Stimulated activated naive CD8-positive, alpha-beta T cell treated with anti-CD3 and anti-CD28 coated beads, Interleukin-15, Interleukin-2, amounts not matched to agents 100 ng/mL and 50 ng/mL, for 24 hours (primary cell): ENCODE measurements around the gene AFDN.
"Not testable (repeated sequence)": the region's sequence is repeated elsewhere in the genome, so short reads cannot be mapped to it uniquely, and the experiment has no call there.

Source experiments
- H3K27ac Mint-ChIP-seq: one replicate; pipeline ENCODE4 v1.8.0; 2021; ENCODE audit warnings: mild to moderate bottlenecking, mixed read lengths
- H3K27me3 Mint-ChIP-seq: one replicate; pipeline ENCODE4 v1.8.0; 2021; ENCODE audit warnings: mixed read lengths
- H3K36me3 Mint-ChIP-seq: one replicate; pipeline ENCODE4 v1.8.0; 2021; ENCODE audit warnings: low read depth, mixed read lengths
- H3K4me1 Mint-ChIP-seq: one replicate; pipeline ENCODE4 v1.8.0; 2021; ENCODE audit warnings: low read depth, mixed read lengths
- H3K4me3 Mint-ChIP-seq: one replicate; pipeline ENCODE4 v1.8.0; 2021; ENCODE audit warnings: mild to moderate bottlenecking, mixed read lengths
- H3K9me3 Mint-ChIP-seq: one replicate; pipeline ENCODE4 v1.8.0; 2021; ENCODE audit warnings: mixed read lengths

Gene AFDN

DNA sequence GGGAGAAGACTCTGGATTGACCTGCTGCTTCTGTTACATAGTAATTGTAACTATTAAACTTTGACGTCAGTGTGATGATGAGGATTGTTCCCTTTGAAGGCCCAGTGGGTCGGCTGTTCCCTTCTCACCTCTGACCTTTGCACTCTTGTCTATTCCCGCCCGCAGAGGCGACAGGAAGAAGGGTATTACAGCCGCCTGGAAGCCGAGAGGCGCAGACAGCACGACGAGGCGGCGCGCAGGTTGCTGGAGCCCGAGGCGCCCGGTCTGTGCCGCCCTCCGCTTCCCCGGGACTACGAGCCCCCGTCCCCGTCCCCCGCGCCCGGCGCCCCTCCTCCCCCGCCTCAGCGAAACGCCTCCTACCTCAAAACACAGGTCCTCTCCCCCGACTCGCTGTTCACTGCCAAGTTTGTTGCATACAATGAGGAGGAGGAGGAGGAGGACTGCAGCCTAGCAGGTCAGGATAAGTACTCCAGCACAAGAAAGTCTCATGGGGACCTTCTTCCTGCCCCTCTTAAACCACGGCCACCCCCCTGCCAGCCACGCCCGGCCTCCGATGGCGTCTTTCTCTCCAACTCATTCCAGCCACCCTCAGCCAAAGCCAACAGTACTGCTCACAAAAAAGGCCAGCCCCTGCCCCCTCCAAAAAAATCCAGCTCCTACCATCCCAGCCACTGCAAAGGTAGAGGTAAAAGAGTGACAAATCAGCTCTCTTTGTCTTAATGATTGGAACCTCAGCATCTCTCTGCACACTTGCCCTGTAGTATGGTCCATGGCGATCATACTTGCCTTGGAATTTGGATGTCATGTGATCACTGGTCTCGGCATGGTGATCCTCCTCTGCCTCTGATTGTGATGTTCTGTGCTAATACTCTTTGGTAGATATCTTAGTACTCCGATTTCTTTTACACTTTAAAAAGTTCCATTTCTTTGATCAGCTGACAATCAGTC lies 139.2 kb downstream of the AFDN start:
- Mint-ChIP-seq H3K27me3 (no peaks in the 10 kb centered on the region), H3K4me1 (no peaks in the 10 kb centered on the region), H3K27ac (no peak overlapping the region), H3K4me3 (no peak overlapping the region), H3K9me3 (no peaks in the 10 kb centered on the region), H3K36me3 (no peaks in the 10 kb centered on the region)

DNA sequence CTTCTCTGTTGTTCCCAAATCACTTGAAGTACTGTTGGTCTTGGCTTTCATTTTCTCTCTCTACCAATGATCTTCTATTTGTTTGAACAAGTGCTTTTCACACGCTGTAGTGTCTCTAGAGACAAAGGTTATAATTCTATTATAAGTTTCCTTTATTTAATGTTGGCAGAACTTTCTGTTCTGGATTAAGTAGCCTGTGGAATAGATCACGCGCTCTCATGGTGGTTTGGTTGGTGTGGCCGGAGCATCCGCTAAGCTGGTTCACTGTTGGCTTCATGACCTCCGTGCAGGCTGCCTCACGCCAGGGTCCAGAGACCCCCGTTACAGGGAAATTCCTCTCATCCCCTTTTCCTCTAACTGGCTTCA lies 139.8 kb downstream of the AFDN start:
- no peak overlapping the region for H3K4me3 Mint-ChIP-seq
- H3K27ac Mint-ChIP-seq, result no peak overlapping the region
- no peaks in the 10 kb centered on the region for H3K9me3 Mint-ChIP-seq
- no peaks in the 10 kb centered on the region for H3K27me3 Mint-ChIP-seq
- no peaks in the 10 kb centered on the region for H3K4me1 Mint-ChIP-seq
- no peaks in the 10 kb centered on the region for H3K36me3 Mint-ChIP-seq

DNA sequence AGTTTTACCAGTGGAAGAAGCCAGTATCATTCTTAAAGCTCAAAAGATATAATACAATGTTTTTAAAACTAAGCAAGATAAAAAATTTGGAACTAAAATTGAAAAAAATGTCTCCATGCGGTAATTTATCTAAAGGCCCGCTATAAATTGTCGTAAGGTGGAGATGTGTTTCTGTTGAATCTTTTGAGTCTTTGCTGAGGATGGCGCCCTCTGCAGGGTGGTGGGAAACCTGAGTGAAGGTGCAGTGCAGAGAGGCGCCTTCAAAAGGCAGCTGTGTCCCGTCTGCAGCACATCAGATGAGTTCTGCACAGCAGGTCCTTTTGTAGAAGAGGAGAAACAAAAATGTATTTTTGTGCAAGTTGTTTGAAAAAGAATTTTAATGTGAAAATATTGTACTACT lies 141.4 kb downstream of the AFDN start:
- no peak overlapping the region for H3K27ac Mint-ChIP-seq
- H3K36me3 Mint-ChIP-seq, result no peaks in the 10 kb centered on the region
- no peaks in the 10 kb centered on the region for H3K4me1 Mint-ChIP-seq
- H3K4me3 Mint-ChIP-seq, result no peak overlapping the region
- H3K9me3 Mint-ChIP-seq, result no peaks in the 10 kb centered on the region
- peaks cover 1% of the 10 kb centered on the region for H3K27me3 Mint-ChIP-seq

DNA sequence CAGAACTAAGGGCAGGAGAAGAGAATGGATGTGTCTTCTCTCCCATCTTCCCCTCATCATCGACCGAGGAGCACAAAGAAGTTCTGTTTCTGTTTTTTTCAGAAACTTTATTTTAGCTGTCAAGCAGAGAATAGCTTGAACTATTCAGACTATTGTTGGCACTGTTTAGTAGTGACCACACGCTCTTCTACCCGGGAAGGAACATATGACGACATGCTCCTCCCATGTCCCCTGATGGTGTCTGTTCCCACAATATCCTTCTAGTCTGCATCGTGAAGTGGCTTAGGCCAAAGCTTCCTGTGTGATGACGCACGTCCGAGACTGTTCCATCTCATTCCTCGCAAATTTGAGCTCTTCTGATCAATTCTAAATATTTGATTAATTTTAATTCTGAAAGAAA lies 143.5 kb downstream of the AFDN start:
- H3K27ac Mint-ChIP-seq, result no peak overlapping the region
- H3K9me3 Mint-ChIP-seq, result no peaks in the 10 kb centered on the region
- peaks cover 5% of the 10 kb centered on the region for H3K27me3 Mint-ChIP-seq
- no peaks in the 10 kb centered on the region for H3K4me1 Mint-ChIP-seq
- H3K36me3 Mint-ChIP-seq, result no peaks in the 10 kb centered on the region
- no peak overlapping the region for H3K4me3 Mint-ChIP-seq

DNA sequence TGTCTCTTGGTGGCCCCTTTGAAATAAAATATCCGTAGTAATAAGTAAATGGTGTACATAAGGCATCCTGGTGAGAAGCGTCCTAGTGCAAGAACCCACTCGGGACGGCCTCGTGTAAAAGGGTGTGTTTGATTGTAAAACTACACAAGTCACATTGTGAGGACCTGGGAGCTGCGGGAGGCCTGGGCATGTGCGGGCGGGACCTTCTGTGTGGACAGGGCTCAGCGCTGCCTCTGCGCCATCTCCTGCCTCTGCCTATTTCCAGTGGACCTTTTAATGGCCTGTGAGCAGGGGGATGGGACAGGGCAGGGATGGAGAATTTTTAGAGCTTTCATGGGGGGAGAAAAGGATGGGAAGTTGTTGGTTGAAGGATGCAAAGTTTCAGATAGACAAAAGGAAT lies 145.5 kb downstream of the AFDN start:
- peaks cover 5% of the 10 kb centered on the region for H3K27me3 Mint-ChIP-seq
- H3K4me3 Mint-ChIP-seq, result no peak overlapping the region
- H3K9me3 Mint-ChIP-seq, result no peaks in the 10 kb centered on the region
- H3K36me3 Mint-ChIP-seq, result no peaks in the 10 kb centered on the region
- no peaks in the 10 kb centered on the region for H3K4me1 Mint-ChIP-seq
- H3K27ac Mint-ChIP-seq, result no peak overlapping the region

DNA sequence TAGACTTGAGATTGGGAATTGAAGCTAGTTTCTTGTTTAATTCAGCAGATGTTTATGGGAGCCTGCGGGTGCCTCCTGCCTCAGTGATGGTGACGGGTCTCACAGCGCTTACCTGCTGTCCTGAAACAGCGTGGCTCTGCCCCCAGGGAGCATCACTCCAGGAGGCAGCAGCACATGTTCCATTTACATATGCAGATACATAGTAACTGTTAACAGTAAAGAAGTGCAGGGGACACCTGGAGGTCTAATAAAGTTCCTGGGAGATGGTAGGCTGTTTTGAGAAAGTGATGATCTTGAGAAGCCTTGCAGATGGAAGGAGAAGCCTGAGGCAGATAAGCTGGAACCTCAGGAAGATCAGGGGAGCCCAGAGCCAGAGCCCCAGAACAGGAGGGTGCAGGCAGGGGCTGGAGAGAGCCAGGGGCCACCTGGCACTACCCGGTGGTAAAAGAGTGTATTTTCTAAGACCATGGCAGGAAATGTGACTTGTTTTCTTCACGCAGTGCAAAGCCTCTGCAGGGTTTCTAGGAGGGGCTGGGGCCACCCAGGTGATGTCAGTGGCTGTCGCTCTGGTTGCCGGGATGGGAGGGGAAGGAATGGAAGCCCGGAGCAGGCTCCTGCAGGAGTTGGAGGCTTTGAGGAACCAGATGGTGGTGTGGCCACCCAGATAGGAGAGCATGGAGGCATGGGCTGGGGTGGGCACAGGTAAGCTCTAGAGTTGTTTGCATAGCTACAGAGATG lies 146.6 kb downstream of the AFDN start:
- Mint-ChIP-seq H3K27me3 (peaks cover 5% of the 10 kb centered on the region), H3K4me3 (no peak overlapping the region), H3K9me3 (no peaks in the 10 kb centered on the region), H3K36me3 (no peaks in the 10 kb centered on the region), H3K27ac (no peak overlapping the region), H3K4me1 (no peaks in the 10 kb centered on the region)

DNA sequence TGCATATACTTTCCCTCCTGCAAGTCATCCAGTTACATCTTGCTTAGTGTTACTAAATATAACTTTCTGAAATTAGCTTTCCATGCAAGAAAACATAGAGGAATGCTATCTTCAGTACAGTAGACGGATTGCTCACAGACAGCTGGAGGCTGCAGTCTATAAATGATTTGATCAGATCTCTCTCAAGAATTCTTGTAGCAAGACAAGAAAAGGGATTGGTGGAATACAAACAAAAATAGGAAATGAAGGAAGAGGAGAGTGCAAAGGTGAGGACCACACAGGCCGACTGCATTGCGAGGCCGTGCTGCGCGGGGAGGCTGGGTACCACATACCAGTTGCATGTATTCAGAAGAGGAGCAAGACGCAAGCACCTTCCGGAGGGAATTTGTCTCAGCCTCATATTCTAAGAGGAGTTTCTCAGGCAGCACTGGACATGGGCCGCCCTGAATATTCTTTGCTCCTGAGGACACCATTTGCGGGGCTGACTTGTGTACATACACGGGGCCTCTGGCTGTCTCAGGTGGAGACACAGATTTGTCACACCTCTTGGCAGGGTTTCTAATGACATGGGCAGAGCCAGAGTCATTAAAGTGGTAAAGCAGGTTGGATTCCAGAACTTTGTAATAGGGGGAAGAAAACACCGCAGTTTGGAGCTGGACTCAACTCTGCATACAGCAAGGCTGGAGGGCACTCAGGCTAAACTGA lies 148.1 kb downstream of the AFDN start:
- Mint-ChIP-seq H3K4me3 (no peak overlapping the region), H3K36me3 (no peaks in the 10 kb centered on the region), H3K27ac (no peak overlapping the region), H3K9me3 (no peaks in the 10 kb centered on the region), H3K27me3 (peaks cover 5% of the 10 kb centered on the region), H3K4me1 (no peaks in the 10 kb centered on the region)

DNA sequence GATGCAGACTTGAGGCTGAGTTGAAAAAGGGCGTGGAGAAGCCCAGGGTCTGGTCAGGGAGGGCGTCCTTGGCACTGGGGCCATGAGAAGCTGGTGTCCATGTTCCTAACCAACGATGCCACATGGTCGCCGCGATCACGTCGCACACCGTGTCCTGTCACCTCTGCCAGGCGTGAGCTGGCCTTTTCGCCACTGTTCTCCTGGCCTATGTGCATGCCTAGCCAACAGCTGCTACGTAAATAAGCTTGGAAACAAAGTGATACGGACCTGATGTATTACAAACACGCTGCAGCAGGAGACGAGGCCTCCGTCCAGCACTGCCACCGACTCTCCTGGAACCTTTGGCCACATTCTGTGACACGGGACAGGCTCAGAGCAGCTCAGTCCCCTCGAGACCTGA lies 148.7 kb downstream of the AFDN start:
- Mint-ChIP-seq H3K27ac (no peak overlapping the region), H3K9me3 (no peaks in the 10 kb centered on the region), H3K4me3 (no peak overlapping the region), H3K36me3 (no peaks in the 10 kb centered on the region), H3K4me1 (no peaks in the 10 kb centered on the region), H3K27me3 (peaks cover 5% of the 10 kb centered on the region)

DNA sequence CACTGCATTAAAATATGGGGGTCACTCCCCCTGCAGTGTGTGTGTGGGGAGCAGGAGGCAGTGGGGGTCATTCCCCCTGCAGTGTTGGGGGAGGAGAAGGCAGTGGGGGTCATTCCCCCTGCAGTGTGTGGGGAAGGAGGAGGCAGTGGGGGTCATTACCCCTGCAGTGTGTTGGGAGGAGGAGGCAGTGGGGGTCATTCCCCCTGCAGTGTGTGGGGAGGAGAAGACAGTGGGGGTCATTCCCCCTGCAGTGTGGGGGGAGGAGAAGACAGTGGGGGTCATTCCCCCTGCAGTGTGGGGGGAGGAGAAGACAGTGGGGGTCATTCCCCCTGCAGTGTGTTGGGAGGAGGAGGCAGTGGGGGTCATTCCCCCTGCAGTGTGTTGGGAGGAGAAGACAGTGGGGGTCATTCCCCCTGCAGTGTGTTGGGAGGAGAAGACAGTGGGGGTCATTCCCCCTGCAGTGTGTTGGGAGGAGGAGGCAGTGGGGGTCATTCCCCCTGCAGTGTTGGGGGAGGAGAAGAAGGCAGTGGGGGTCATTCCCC lies 149.5 kb downstream of the AFDN start:
- not testable (repeated sequence) for H3K9me3 Mint-ChIP-seq, H3K4me3 Mint-ChIP-seq, H3K27me3 Mint-ChIP-seq, H3K36me3 Mint-ChIP-seq, H3K4me1 Mint-ChIP-seq, H3K27ac Mint-ChIP-seq

DNA sequence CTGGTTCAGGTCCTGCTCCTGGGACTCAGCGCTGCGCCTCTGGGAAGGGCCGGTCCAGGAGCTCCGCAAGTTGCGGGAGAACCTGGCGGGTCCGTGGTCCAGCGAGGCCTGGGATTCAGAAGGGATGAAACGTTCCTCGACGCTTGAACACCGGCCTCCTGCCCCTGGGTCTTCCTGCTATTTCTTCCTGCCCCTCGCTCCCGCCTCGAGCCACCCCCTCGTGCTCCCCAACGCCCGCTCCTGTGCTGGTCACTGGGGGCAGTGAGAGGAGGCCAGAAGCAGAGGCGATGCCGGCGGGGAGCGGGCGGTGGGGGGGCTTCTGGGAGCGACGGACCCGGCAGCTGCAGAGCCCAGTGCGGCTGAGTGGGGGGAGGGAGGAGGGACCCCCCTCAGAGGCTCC lies 150.0 kb downstream of the AFDN start:
- Mint-ChIP-seq H3K36me3 (no peaks in the 10 kb centered on the region), H3K27ac (no peak overlapping the region), H3K4me1 (no peaks in the 10 kb centered on the region), H3K27me3 (peaks cover 7% of the 10 kb centered on the region), H3K4me3 (no peak overlapping the region), H3K9me3 (no peaks in the 10 kb centered on the region)

DNA sequence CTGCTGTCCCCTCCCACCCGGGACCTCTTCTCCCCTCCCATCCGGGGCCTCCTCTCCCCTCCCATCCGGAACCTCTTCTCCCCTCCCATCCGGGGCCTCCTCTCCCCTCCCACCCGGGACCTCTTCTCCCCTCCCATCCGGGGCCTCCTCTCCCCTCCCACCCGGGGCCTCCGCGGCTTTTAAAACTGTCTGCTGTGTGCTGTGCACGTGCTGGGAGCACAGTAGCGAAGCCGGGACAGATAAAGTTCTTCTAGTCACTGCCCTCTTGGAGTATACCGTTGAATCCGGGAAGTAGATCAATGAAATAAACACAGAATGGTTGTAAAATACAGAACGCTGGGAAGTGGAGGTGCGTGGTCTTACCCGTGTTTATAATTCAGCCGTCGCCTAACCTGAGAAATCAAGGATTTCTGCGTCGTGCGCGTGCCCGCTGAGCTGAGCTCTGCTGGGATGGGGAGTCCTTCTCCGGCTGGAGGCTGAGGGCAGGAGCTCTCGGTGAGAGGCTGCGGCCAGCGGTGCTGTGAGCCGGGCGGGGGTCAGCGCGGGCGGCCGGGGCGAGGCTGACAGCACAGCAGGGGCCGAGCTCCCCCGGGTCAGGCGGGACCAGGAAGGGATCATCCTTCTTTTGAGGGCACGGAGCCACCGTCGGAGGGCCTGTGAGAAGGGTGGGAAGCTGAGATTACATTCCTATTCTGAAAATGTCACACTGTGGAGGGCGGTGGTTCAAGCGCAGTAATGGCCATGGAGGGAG lies 151.2 kb downstream of the AFDN start:
- Mint-ChIP-seq H3K4me3 (no peak overlapping the region), H3K27me3 (peaks cover 11% of the 10 kb centered on the region), H3K36me3 (no peaks in the 10 kb centered on the region), H3K9me3 (no peaks in the 10 kb centered on the region), H3K4me1 (no peaks in the 10 kb centered on the region), H3K27ac (no peak overlapping the region)

DNA sequence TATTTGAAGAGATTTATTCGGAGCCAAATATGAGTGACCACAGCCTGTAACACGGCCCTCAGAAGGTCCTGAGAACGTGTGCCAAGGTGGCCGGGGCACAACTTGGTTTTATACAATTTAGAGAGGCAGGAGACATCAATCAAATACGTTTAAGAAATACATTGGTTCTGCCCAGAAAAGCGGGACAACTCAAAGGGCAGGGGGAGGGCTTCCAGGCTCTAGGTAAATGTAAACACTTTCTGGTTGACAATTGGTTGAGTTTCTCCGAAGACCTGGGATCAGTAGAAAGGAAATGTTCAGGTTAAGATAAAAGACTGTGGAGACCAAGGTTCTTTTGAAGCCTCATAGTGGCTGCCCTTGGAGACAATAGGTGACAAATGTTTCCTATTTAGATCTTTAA lies 151.9 kb downstream of the AFDN start:
- H3K4me3 Mint-ChIP-seq, result no peak overlapping the region
- no peaks in the 10 kb centered on the region for H3K36me3 Mint-ChIP-seq
- H3K27ac Mint-ChIP-seq, result no peak overlapping the region
- H3K4me1 Mint-ChIP-seq, result no peaks in the 10 kb centered on the region
- H3K27me3 Mint-ChIP-seq, result peaks cover 6% of the 10 kb centered on the region
- no peaks in the 10 kb centered on the region for H3K9me3 Mint-ChIP-seq

DNA sequence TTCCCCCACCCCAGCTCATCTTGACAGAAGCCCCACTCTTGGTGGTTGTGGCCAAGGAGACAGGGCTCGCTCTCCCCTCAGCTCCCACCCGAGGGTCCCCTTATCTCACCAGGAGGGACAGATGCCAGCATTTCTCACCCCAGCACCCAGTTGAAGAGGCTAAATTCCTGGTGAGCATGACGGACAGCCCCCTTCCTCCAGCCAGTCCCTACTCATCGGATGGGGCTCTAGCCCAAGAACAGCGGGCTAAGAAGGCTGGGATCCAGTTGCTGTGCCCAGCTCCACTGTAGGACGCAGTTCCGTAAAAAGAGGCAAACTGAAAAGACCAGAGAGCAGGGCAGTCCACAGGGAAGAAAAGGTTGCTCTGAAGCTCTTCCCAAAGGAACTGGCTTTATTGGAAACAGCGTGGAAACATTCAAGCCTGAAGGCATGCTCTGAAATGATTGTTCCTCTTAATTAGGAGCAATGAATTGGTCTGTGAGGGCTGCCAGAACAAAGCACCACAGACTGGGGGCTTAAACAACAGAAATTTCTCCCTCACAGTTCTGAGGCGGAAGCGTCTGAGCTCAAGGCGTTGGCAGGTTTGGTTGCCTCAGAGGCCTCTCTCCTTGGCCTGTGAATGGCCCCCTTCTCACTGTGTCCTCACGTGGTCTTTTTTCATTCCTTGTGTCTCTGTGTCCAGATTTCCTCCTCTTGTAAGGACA lies 152.9 kb downstream of the AFDN start:
- peaks cover 6% of the 10 kb centered on the region for H3K27me3 Mint-ChIP-seq
- H3K4me1 Mint-ChIP-seq, result no peaks in the 10 kb centered on the region
- no peak overlapping the region for H3K4me3 Mint-ChIP-seq
- no peak overlapping the region for H3K27ac Mint-ChIP-seq
- no peaks in the 10 kb centered on the region for H3K36me3 Mint-ChIP-seq
- no peaks in the 10 kb centered on the region for H3K9me3 Mint-ChIP-seq
